ENCODE results near the gene TLL2.

DNA sequence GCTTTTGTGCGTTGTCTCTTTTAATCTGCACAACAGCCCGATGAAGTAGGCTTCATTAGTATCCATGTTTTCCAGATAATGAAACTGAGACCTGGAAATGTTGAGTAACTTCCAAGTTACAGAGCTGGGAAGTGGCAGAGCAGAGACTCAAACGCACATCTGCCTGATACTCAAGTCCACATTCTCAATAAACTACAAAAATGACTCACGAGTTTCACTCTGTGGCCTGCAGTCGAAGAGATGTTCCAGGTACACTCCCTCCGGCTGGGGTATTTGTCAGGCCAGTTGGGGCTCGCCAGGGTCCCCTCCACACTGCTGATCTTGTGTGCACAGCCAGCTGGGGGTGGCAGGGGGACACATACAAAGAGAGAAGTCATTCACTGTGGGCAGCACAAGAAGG is 137.2 kb downstream of the TLL2 start:
- TF ChIP-seq, protein P1, sequence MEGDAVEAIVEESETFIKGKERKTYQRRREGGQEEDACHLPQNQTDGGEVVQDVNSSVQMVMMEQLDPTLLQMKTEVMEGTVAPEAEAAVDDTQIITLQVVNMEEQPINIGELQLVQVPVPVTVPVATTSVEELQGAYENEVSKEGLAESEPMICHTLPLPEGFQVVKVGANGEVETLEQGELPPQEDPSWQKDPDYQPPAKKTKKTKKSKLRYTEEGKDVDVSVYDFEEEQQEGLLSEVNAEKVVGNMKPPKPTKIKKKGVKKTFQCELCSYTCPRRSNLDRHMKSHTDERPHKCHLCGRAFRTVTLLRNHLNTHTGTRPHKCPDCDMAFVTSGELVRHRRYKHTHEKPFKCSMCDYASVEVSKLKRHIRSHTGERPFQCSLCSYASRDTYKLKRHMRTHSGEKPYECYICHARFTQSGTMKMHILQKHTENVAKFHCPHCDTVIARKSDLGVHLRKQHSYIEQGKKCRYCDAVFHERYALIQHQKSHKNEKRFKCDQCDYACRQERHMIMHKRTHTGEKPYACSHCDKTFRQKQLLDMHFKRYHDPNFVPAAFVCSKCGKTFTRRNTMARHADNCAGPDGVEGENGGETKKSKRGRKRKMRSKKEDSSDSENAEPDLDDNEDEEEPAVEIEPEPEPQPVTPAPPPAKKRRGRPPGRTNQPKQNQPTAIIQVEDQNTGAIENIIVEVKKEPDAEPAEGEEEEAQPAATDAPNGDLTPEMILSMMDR (conservative IDR thresholded peaks at IDR 0.05; ENCODE audit: low read depth, low read length): no peak
- no peak for TF ChIP-seq EZH2 (IDR thresholded peaks at IDR 0.05; ENCODE audit: low read length, unreplicated experiment)
- TF ChIP-seq EZH2phosphoT487 (IDR thresholded peaks at IDR 0.05; ENCODE audit: borderline replicate concordance, low read length): no peak
